Osteoblast (primary cell): ENCODE data around the gene TMEM260. TPM values are rescaled to one million over a fixed set of nuclear protein-coding genes. Genes with fewer than 3 reads are reported as not detected.

Experiments used
- DNase-seq: peaks from one replicate; pipeline ENCODE4 v3.0.0; 2011; ENCODE audit warnings: low spot score, mixed read lengths; ENCODE audit not compliant: insufficient read length; ENCODE audit errors: missing footprints
- H2AFZ ChIP-seq: 2 replicates; pipeline ENCODE4 v1.6.0; 2011; ENCODE audit warnings: mild to moderate bottlenecking, low read length
- H3K27ac ChIP-seq: 2 replicates; pipeline ENCODE4 v1.5.1; 2011; ENCODE audit warnings: mild to moderate bottlenecking, low read depth, low read length, moderate library complexity
- H3K27me3 ChIP-seq: 2 replicates; pipeline ENCODE4 v1.6.0; 2012; ENCODE audit warnings: mild to moderate bottlenecking, control low read depth, inconsistent platforms, low read length, moderate library complexity; ENCODE audit not compliant: insufficient read depth
- H3K36me3 ChIP-seq: 2 replicates; pipeline ENCODE4 v1.5.1; 2011; ENCODE audit warnings: mild to moderate bottlenecking, low read length, control low read depth, moderate library complexity; ENCODE audit not compliant: insufficient read depth
- H3K4me1 ChIP-seq: 2 replicates; pipeline ENCODE4 v1.5.1; 2011; ENCODE audit warnings: mild to moderate bottlenecking, low read length, control low read depth, moderate library complexity; ENCODE audit not compliant: insufficient read depth
- H3K4me2 ChIP-seq: 2 replicates; pipeline ENCODE4 v1.6.0; 2011; ENCODE audit warnings: mild to moderate bottlenecking, low read length; ENCODE audit not compliant: insufficient read depth
- H3K4me3 ChIP-seq: fragments of 200-600 bp; sonication (generic); 3 replicates; pipeline ENCODE4 v1.5.1; 2012; ENCODE audit warnings: mild to moderate bottlenecking, low read length, inconsistent platforms; ENCODE audit not compliant: insufficient read depth
- H3K79me2 ChIP-seq: 2 replicates; pipeline ENCODE4 v1.6.0; 2012; ENCODE audit warnings: mild to moderate bottlenecking, low read length, control low read depth, inconsistent platforms; ENCODE audit not compliant: insufficient read depth
- H3K9me3 ChIP-seq: 2 replicates; pipeline ENCODE4 v1.5.1; 2011; ENCODE audit warnings: low read depth, low read length, control low read depth
- H4K20me1 ChIP-seq: 2 replicates; pipeline ENCODE4 v1.6.0; 2012; ENCODE audit warnings: mild to moderate bottlenecking, low read length, control low read depth; ENCODE audit not compliant: insufficient read depth
- CTCF ChIP-seq: IDR thresholded peaks from 2 replicates; pipeline ENCODE4 v1.5.1; 2011; ENCODE audit warnings: mild to moderate bottlenecking, low read depth, low read length, moderate library complexity; ENCODE audit errors: extremely low read depth
- total RNA-seq: library from RNA; depleted of rRNA; stranded (reverse); fragments of >200 nt; gene quantifications from 2 replicates; pipeline ENCODE4 v1.2.3, GENCODE V29; 2012

The TMEM260 gene
- total RNA-seq, 1 donor = 15.6 TPM

GRCh38 chr14:56555921-56556570 is 23.6 kb upstream of the TMEM260 start:
- Histone ChIP-seq H3K36me3 (no peaks in the 10 kb centered on the region), H2AFZ (no peak overlapping the region), H3K4me3 (no peak overlapping the region), H3K4me1 (no peaks in the 10 kb centered on the region), H3K79me2 (no peaks in the 10 kb centered on the region), H3K4me2 (no peak overlapping the region), H3K27ac (no peak overlapping the region), H3K9me3 (no peaks in the 10 kb centered on the region), H3K27me3 (peaks cover 6% of the 10 kb centered on the region), H4K20me1 (no peaks in the 10 kb centered on the region)
- no peak for DNase-seq
- peak; percentile 66 for TF ChIP-seq CTCF

GRCh38 chr14:56559182-56559581 is 20.4 kb upstream of the TMEM260 start:
- Histone ChIP-seq H3K36me3 (no peaks in the 10 kb centered on the region), H3K4me1 (no peaks in the 10 kb centered on the region), H2AFZ (no peak overlapping the region), H4K20me1 (no peaks in the 10 kb centered on the region), H3K27ac (no peak overlapping the region), H3K9me3 (no peaks in the 10 kb centered on the region), H3K27me3 (peaks cover under 1% of the 10 kb centered on the region), H3K4me3 (no peak overlapping the region), H3K79me2 (no peaks in the 10 kb centered on the region), H3K4me2 (no peak overlapping the region)
- no peak for TF ChIP-seq CTCF
- DNase-seq = no peak

GRCh38 chr14:56561606-56562005 is 18.0 kb upstream of the TMEM260 start:
- H4K20me1 ChIP-seq = no peaks in the 10 kb centered on the region
- no peaks in the 10 kb centered on the region for H3K4me1 ChIP-seq
- no peak overlapping the region for H2AFZ ChIP-seq
- H3K4me3 ChIP-seq = no peak overlapping the region
- H3K36me3 ChIP-seq = no peaks in the 10 kb centered on the region
- H3K27me3 ChIP-seq = no peaks in the 10 kb centered on the region
- no peak for TF ChIP-seq CTCF
- no peaks in the 10 kb centered on the region for H3K9me3 ChIP-seq
- H3K4me2 ChIP-seq = no peak overlapping the region
- H3K27ac ChIP-seq = no peak overlapping the region
- no peaks in the 10 kb centered on the region for H3K79me2 ChIP-seq
- no peak for DNase-seq

- no peak for TF ChIP-seq CTCF
- no peaks in the 10 kb centered on the region for H3K4me1 ChIP-seq
- no peak overlapping the region for H3K4me3 ChIP-seq
- no peaks in the 10 kb centered on the region for H3K36me3 ChIP-seq
- no peak for DNase-seq
- no peaks in the 10 kb centered on the region for H3K79me2 ChIP-seq
- H4K20me1 ChIP-seq = no peaks in the 10 kb centered on the region
- H3K27ac ChIP-seq = no peak overlapping the region
- H3K4me2 ChIP-seq = no peak overlapping the region
- no peaks in the 10 kb centered on the region for H3K9me3 ChIP-seq
- no peak overlapping the region for H2AFZ ChIP-seq
- no peaks in the 10 kb centered on the region for H3K27me3 ChIP-seq
Observed at GRCh38 chr14:56562883-56563282, 16.7 kb upstream of the TMEM260 start.
